Activated naive CD8-positive, alpha-beta T cell (primary cell): ENCODE data around the gene TSPAN18.

Experiments
- H3K27ac Mint-ChIP-seq: one replicate; pipeline ENCODE4 v1.8.0; 2021; ENCODE audit warnings: mixed read lengths
- H3K27me3 Mint-ChIP-seq: one replicate; pipeline ENCODE4 v1.8.0; 2021; ENCODE audit warnings: mixed read lengths
- H3K36me3 Mint-ChIP-seq: one replicate; pipeline ENCODE4 v1.8.0; 2021; ENCODE audit warnings: mixed read lengths
- H3K4me1 Mint-ChIP-seq: one replicate; pipeline ENCODE4 v1.8.0; 2021; ENCODE audit warnings: low read depth, mixed read lengths
- H3K4me3 Mint-ChIP-seq: one replicate; pipeline ENCODE4 v1.8.0; 2021; ENCODE audit warnings: mild to moderate bottlenecking, mixed read lengths
- H3K9me3 Mint-ChIP-seq: one replicate; pipeline ENCODE4 v1.8.0; 2021; ENCODE audit warnings: low read depth, mixed read lengths

The TSPAN18 gene

GRCh38 chr11:44754876-44755555 lies 28.3 kb downstream of the TSPAN18 start:
- Mint-ChIP-seq H3K27ac (no peak overlapping the region), H3K4me3 (no peak overlapping the region), H3K9me3 (peaks cover 10% of the 10 kb centered on the region), H3K36me3 (peaks cover 20% of the 10 kb centered on the region), H3K4me1 (no peaks in the 10 kb centered on the region), H3K27me3 (no peaks in the 10 kb centered on the region)

- Mint-ChIP-seq H3K9me3 (peaks cover 10% of the 10 kb centered on the region), H3K36me3 (peaks cover 20% of the 10 kb centered on the region), H3K27me3 (no peaks in the 10 kb centered on the region), H3K27ac (no peak overlapping the region), H3K4me3 (no peak overlapping the region), H3K4me1 (no peaks in the 10 kb centered on the region)
Measured at GRCh38 chr11:44755556-44756523, 29.1 kb downstream of the TSPAN18 start.

DNA sequence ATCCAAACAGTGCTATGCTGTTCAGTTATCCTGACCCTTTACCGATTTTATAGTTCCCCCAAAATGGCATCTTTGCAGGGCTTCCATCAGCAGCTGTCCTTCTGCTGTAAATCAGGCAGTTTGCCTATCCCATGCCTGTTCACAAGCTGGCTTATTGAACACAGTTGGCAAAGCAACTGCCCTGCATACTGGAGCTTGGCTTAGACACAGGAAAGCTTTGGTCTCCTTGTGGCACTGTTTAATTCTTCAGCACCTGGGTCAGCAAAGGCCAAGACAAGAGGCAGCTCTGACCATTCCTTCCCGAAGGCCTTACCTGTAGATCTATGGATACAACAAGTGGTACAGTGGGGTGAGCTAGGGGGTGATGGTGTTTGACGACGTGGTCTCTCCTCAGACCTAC lies 32.2 kb downstream of the TSPAN18 start:
- Mint-ChIP-seq H3K9me3 (peaks cover 10% of the 10 kb centered on the region), H3K4me1 (no peaks in the 10 kb centered on the region), H3K27me3 (no peaks in the 10 kb centered on the region), H3K4me3 (no peak overlapping the region), H3K27ac (no peak overlapping the region), H3K36me3 (peaks cover 19% of the 10 kb centered on the region)

GRCh38 chr11:44759743-44760476 lies 33.1 kb downstream of the TSPAN18 start:
- peaks cover 10% of the 10 kb centered on the region for H3K9me3 Mint-ChIP-seq
- H3K36me3 Mint-ChIP-seq = peaks cover 22% of the 10 kb centered on the region
- no peak overlapping the region for H3K4me3 Mint-ChIP-seq
- no peak overlapping the region for H3K27ac Mint-ChIP-seq
- no peaks in the 10 kb centered on the region for H3K27me3 Mint-ChIP-seq
- H3K4me1 Mint-ChIP-seq = no peaks in the 10 kb centered on the region

- Mint-ChIP-seq H3K4me3 (no peak overlapping the region), H3K36me3 (peaks cover 24% of the 10 kb centered on the region), H3K9me3 (peaks cover 10% of the 10 kb centered on the region), H3K27me3 (no peaks in the 10 kb centered on the region), H3K4me1 (no peaks in the 10 kb centered on the region), H3K27ac (no peak overlapping the region)
Measured at GRCh38 chr11:44760477-44760872, 33.7 kb downstream of the TSPAN18 start.

- Mint-ChIP-seq H3K9me3 (peaks cover 10% of the 10 kb centered on the region), H3K36me3 (peaks cover 29% of the 10 kb centered on the region), H3K4me3 (no peak overlapping the region), H3K4me1 (no peaks in the 10 kb centered on the region), H3K27ac (no peak overlapping the region), H3K27me3 (no peaks in the 10 kb centered on the region)
Measured at GRCh38 chr11:44760917-44761550, 34.3 kb downstream of the TSPAN18 start.

- Mint-ChIP-seq H3K27me3 (no peaks in the 10 kb centered on the region), H3K4me1 (no peaks in the 10 kb centered on the region), H3K36me3 (peaks cover 26% of the 10 kb centered on the region), H3K9me3 (peaks cover 10% of the 10 kb centered on the region), H3K27ac (no peak overlapping the region), H3K4me3 (no peak overlapping the region)
Measured at GRCh38 chr11:44761551-44761961, 34.8 kb downstream of the TSPAN18 start.

DNA sequence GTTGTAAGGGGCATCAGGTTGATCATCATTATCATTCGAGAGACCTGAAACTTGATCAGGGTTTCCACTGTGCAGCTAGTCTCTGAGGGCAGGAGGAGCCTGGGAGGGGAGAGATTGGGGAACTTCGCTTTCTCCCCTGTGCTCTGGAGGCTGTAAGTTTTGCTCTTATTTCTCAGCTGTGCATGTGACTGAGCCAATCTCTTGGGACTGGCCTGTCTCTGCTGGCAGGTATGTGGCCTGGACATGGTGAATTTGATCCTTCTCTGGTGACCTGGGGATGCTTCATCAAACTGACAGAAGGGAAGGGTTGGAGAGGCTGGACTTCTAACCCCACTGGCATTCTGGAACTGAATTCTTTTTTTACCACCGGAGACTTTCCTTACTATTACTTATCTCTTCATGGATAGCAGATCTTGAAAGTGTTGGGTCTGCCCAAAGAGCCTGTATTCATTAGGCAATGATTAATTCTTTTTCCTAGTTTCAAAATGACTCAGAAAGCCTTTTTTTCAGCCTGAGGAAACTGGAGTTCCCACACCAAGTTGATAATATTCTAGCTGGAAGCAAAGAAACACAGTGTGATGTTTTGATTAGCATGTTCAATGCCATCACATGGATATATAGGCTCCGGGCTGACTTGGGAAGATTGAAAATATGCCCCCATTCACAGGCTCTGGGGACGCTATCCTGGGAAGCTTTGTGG lies 36.5 kb downstream of the TSPAN18 start:
- no peak overlapping the region for H3K4me3 Mint-ChIP-seq
- peaks cover 4% of the 10 kb centered on the region for H3K9me3 Mint-ChIP-seq
- no peaks in the 10 kb centered on the region for H3K27me3 Mint-ChIP-seq
- H3K27ac Mint-ChIP-seq = no peak overlapping the region
- H3K4me1 Mint-ChIP-seq = no peaks in the 10 kb centered on the region
- peaks cover 31% of the 10 kb centered on the region for H3K36me3 Mint-ChIP-seq

- Mint-ChIP-seq H3K9me3 (peaks cover 4% of the 10 kb centered on the region), H3K4me3 (no peak overlapping the region), H3K27me3 (no peaks in the 10 kb centered on the region), H3K36me3 (peaks cover 33% of the 10 kb centered on the region), H3K4me1 (no peaks in the 10 kb centered on the region), H3K27ac (no peak overlapping the region)
Measured at GRCh38 chr11:44764583-44764982, 37.8 kb downstream of the TSPAN18 start.

DNA sequence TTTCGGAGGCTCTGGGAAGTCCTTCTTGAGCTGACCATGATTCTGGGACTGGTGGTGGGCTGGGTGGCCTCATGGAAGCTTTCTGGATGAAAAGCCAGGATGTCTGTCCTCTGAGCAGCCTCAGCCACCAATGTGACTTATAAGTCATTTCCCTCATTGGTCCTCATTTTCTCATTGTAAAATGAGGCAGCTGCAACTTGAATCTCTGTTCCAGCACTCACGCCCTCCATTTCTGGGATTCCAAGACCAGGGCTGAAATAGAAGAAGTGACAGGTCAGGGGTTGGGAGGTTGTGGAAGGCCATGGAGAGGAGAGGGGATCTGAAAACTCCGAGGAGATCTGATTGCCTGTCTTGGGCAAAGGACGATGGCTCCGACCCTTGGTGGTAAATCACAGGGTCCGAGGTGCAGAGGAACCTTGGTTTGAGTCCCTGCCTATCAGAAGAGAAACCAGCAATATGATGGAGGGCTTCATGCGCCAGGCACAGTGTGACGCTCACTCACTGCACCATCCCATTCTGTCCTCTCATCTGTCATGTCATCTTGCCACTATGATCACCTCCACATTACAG lies 38.3 kb downstream of the TSPAN18 start:
- H3K36me3 Mint-ChIP-seq = peaks cover 31% of the 10 kb centered on the region
- no peaks in the 10 kb centered on the region for H3K27me3 Mint-ChIP-seq
- H3K4me1 Mint-ChIP-seq = peaks cover under 1% of the 10 kb centered on the region
- no peak overlapping the region for H3K4me3 Mint-ChIP-seq
- H3K9me3 Mint-ChIP-seq = peaks cover 4% of the 10 kb centered on the region
- no peak overlapping the region for H3K27ac Mint-ChIP-seq

DNA sequence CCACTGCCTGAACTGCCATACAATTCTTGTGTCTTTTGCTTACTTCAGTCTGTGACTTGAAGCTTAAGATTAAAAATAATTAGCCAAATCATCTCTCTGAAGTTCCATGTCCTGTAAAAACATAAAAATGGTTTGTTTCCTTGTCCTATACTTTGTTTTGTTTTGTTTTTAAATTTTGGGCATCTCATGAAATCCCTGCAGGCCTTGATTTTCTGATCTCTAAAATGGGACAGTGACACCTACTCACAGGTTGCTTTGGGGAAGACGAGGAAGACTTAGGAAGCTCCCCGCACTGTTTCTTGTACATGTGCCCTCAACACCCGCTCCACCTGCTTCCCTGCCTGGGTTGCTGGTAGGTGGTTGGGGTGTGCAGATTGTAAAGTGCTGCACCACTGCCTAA lies 38.9 kb downstream of the TSPAN18 start:
- H3K27me3 Mint-ChIP-seq = no peaks in the 10 kb centered on the region
- H3K4me3 Mint-ChIP-seq = no peak overlapping the region
- no peak overlapping the region for H3K27ac Mint-ChIP-seq
- peaks cover 3% of the 10 kb centered on the region for H3K4me1 Mint-ChIP-seq
- peaks cover 4% of the 10 kb centered on the region for H3K9me3 Mint-ChIP-seq
- peaks cover 31% of the 10 kb centered on the region for H3K36me3 Mint-ChIP-seq

DNA sequence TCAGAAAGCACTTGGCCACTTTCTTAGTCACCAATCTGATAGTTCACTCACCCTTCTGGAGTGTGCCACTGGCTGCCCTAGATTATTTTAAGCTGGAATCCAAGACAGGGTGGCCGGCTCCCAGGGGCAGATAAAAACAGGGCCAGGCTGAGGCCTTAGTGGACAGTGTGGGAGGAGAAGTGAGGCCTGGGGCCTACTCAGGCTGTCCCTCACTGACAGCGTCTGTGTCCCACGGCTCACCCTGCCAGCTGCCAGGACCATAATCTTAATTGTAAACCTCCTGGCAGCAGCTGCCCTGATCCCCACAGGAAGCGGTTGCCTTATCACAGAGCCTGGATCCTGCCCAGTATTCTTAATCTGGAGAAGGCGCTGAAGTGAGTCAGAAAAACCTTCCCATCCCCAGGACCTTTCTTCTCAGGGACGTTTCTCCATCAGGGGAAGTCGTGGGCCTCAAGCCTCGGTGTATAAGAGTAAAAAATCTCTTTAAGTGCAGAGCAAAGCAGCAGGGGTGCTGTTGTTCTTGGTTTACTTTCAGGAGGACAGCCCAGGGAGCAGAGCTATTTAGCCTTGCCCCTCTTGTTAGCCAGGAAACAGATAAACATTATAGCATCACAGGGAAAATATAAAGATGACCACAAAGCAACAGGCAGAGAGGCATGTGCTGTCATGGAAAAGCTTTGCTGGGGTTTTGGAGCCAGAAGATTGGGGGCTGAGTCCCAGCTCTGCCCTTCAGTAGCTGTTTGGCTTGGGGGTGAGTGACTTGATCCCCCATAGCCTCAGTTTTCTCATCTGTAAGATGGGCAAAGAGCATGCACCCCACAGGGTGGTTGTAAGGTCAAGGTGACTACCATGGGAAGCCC lies 39.6 kb downstream of the TSPAN18 start:
- H3K4me3 Mint-ChIP-seq = no peak overlapping the region
- H3K9me3 Mint-ChIP-seq = peaks cover 4% of the 10 kb centered on the region
- peaks cover 3% of the 10 kb centered on the region for H3K4me1 Mint-ChIP-seq
- H3K27me3 Mint-ChIP-seq = no peaks in the 10 kb centered on the region
- no peak overlapping the region for H3K27ac Mint-ChIP-seq
- peaks cover 29% of the 10 kb centered on the region for H3K36me3 Mint-ChIP-seq

DNA sequence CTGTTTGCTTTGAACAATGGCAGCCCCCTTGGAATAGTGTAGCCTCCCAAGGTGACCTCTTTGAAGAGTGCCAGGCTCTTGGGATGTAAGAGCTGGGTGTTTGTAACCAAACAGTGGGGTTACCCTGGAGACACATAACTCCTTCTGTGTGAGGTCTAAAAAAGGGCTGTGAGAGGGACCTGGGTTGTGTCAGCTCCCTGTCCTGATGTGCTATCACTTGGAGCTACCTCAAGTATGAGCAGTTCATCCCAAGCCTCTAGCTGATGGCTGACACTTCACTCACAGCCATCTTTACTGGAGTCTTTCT lies 40.2 kb downstream of the TSPAN18 start:
- peaks cover 29% of the 10 kb centered on the region for H3K36me3 Mint-ChIP-seq
- no peak overlapping the region for H3K4me3 Mint-ChIP-seq
- no peaks in the 10 kb centered on the region for H3K27me3 Mint-ChIP-seq
- H3K9me3 Mint-ChIP-seq = peaks cover 4% of the 10 kb centered on the region
- no peak overlapping the region for H3K27ac Mint-ChIP-seq
- peaks cover 3% of the 10 kb centered on the region for H3K4me1 Mint-ChIP-seq
